Testis (tissue), 3 donors: ENCODE data around the gene CETN1. TPM values are rescaled to one million over a fixed set of nuclear protein-coding genes. Genes with fewer than 3 reads are reported as not detected.

ENCODE experiments used
- DNase-seq: peaks from one replicate; pipeline ENCODE4 v3.0.0-alpha.2; 2019
- H3K27ac ChIP-seq, 2 donors: fragments of 200-600 bp; sonication (generic); one replicate each; pipeline ENCODE4 v1.5.1; 2019
- H3K27me3 ChIP-seq: fragments of 200-600 bp; sonication (generic); one replicate; pipeline ENCODE4 v1.5.1; 2019
- H3K36me3 ChIP-seq: fragments of 200-600 bp; sonication (generic); one replicate; pipeline ENCODE4 v1.5.1; 2017; ENCODE audit warnings: low read depth; ENCODE audit errors: missing control alignments
- H3K4me1 ChIP-seq: fragments of 200-600 bp; sonication (generic); one replicate; pipeline ENCODE4 v1.5.1; 2019
- H3K4me3 ChIP-seq, 2 donors: fragments of 200-600 bp; sonication (generic); one replicate each; pipeline ENCODE4 v1.5.1; 2017 to 2019
- H3K9me3 ChIP-seq: fragments of 200-600 bp; sonication (generic); one replicate; pipeline ENCODE4 v1.5.1; 2017
- CTCF ChIP-seq, 3 experiments: fragments of 450-650 bp in 2 of 3; fragments of 200-600 bp in 1 of 3; sonication (generic) in 1 of 3; IDR thresholded peaks; one replicate each; pipeline ENCODE4 v1.5.1; 2016 to 2019; ENCODE audit warnings: antibody characterized with exemption in 3 of 3, mild to moderate bottlenecking in 2 of 3, moderate library complexity in 1 of 3
- POLR2A ChIP-seq: fragments of 450-650 bp; IDR thresholded peaks from one replicate; pipeline ENCODE4 v1.6.1; 2017; ENCODE audit warnings: antibody characterized with exemption, mild to moderate bottlenecking, moderate library complexity
- WGBS, 2 donors: methylation state at CpG; one replicate each; pipeline ENCODE4 v1.1.5; 2018; 5-methylcytosine and 5-hydroxymethylcytosine counted together
- intact Hi-C: fragments of 100-400 bp; cut with DNase I; formaldehyde crosslinking; loops from one replicate; pipeline ENCODE4 v1.15.1; 2023; ENCODE audit warnings: low total_unique reads
- polyA plus RNA-seq: library from polyadenylated mRNA; stranded (reverse); fragments of 350-450 nt; fragmentation: Illumina TruSeq; extraction: RNeasy Lipid Tissue Mini Kit (QIAGEN cat#74804); gene quantifications from one replicate; pipeline ENCODE4 v1.2.3, GENCODE V29; 2014; ENCODE audit warnings: low read depth, low replicate concordance; ENCODE audit not compliant: insufficient read depth
- total RNA-seq, 2 donors: library from RNA; depleted of rRNA; stranded (reverse); fragments of >200 nt; gene quantifications; one replicate each; pipeline ENCODE4 v1.2.3, GENCODE V29; 2016

CETN1 gene
- total and polyA plus RNA-seq, 3 donors from 2014 or later = 53.3 to 289 (median 70.5) TPM

GRCh38 chr18:612156-612555 is 32.0 kb downstream of the CETN1 start:
- H3K27me3 ChIP-seq = no peaks in the 10 kb centered on the region
- intact Hi-C loops = loop anchor here (10.0 kb wide), 1 partner anchor 327 kb away; no protein-coding TSS in a partner anchor
- H3K4me1 ChIP-seq = no peaks in the 10 kb centered on the region
- no peak for TF ChIP-seq CTCF (IDR thresholded peaks at IDR 0.05)
- no peak for TF ChIP-seq POLR2A
- H3K36me3 ChIP-seq = no peaks in the 10 kb centered on the region
- no peak overlapping the region for H3K4me3 ChIP-seq
- no peak for DNase-seq
- no peak overlapping the region for H3K27ac ChIP-seq
- no peaks in the 10 kb centered on the region for H3K9me3 ChIP-seq
- WGBS, 2 donors = 77 to 97% methylated on average over 7 of the region's 7 CpGs

GRCh38 chr18:614193-614592 is 34.0 kb downstream of the CETN1 start:
- Histone ChIP-seq H3K27ac (no peak overlapping the region), H3K27me3 (no peaks in the 10 kb centered on the region), H3K9me3 (no peaks in the 10 kb centered on the region), H3K4me3 (no peak overlapping the region), H3K4me1 (no peaks in the 10 kb centered on the region), H3K36me3 (no peaks in the 10 kb centered on the region)
- intact Hi-C loops = loop anchor here (10.0 kb wide), 1 partner anchor 329 kb away; no protein-coding TSS in a partner anchor
- no peak for TF ChIP-seq POLR2A
- no peak for TF ChIP-seq CTCF (IDR thresholded peaks at IDR 0.05)
- no peak for DNase-seq
- 81 to 86% methylated on average over 1 of the region's 1 CpG for WGBS, 2 donors

- no peak overlapping the region for H3K27ac ChIP-seq
- WGBS, 2 donors = 80 to 83% methylated on average over 5 of the region's 5 CpGs
- no peak overlapping the region for H3K4me3 ChIP-seq
- intact Hi-C loops = loop anchor here (10.0 kb wide), 1 partner anchor 330 kb away; no protein-coding TSS in a partner anchor
- no peaks in the 10 kb centered on the region for H3K9me3 ChIP-seq
- no peaks in the 10 kb centered on the region for H3K4me1 ChIP-seq
- no peak for DNase-seq
- H3K36me3 ChIP-seq = no peaks in the 10 kb centered on the region
- no peak for TF ChIP-seq CTCF (IDR thresholded peaks at IDR 0.05)
- no peak for TF ChIP-seq POLR2A
- no peaks in the 10 kb centered on the region for H3K27me3 ChIP-seq
These were observed 34.9 kb downstream of the CETN1 start for GRCh38 chr18:615092-615521.

DNA sequence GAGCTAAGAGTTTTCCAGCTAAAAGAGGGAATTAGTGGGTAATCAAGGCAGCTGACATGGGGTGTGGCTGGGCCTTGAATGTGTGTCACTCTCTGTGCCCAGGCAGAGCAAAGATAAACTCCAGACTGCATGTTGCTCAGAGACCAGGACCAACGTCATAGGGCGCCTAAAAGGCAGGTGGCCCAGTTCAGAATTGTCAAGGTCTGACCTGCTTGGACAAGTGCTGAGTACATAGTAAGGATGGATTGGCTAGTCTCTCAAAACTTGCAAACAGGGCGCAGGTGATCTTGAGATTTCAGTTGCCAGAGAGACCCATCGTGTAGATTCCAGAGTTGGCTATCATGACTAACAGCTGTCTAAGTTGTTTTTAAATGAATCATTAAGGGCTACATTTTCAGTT is 35.6 kb downstream of the CETN1 start:
- Histone ChIP-seq H3K27ac (no peak overlapping the region), H3K9me3 (no peaks in the 10 kb centered on the region), H3K27me3 (no peaks in the 10 kb centered on the region), H3K36me3 (no peaks in the 10 kb centered on the region), H3K4me1 (no peaks in the 10 kb centered on the region), H3K4me3 (no peak overlapping the region)
- intact Hi-C loops = loop anchor here (10.0 kb wide), 1 partner anchor 331 kb away; no protein-coding TSS in a partner anchor
- WGBS, 2 donors = 69 to 80% methylated on average over 4 of the region's 4 CpGs
- no peak for DNase-seq
- no peak for TF ChIP-seq CTCF (IDR thresholded peaks at IDR 0.05)
- no peak for TF ChIP-seq POLR2A

DNA sequence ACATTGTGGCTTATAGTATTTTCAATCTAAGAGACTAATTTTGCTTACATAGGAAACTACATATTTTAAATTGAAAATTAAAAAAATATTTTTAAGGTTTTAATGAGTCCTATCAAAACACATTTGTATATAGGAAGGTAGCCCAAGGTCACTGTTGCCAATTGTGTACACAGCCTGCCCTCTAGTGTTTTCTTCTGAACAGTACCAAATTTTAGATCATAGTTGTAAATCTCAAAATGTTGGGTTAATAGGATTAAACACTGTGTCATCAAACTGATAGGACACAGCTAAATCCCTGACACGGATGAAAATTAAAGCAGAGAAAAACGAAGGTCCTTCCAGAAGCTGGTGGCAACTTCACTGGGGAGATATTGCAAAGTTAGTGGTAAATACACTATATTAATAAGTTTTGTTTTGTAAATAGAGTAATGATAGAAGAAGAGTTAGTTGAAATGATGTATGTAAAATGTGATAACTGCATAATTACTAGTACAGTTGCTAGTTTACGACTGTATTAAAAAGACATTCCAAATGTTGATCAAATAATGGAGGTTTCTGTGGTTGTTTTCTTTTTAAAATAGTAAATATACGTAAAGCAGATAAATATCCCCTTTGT is 36.3 kb downstream of the CETN1 start:
- Histone ChIP-seq H3K27ac (no peak overlapping the region), H3K27me3 (no peaks in the 10 kb centered on the region), H3K36me3 (no peaks in the 10 kb centered on the region), H3K4me3 (no peak overlapping the region), H3K9me3 (no peaks in the 10 kb centered on the region), H3K4me1 (no peaks in the 10 kb centered on the region)
- no peak for DNase-seq
- TF ChIP-seq POLR2A (no peak), CTCF (IDR thresholded peaks at IDR 0.05) (peak; percentile 48 to 66 (median 63))
- WGBS, 2 donors = 40 to 47% methylated on average over 4 of the region's 4 CpGs
- intact Hi-C loops = loop anchor here (10.0 kb wide), 1 partner anchor 332 kb away; no protein-coding TSS in a partner anchor
